ENCODE data around the gene PTGER4.
"Not testable (repeated sequence)": the region's sequence is repeated elsewhere in the genome, so short reads cannot be mapped to it uniquely, and the experiment has no call there.

PTGER4 gene

DNA sequence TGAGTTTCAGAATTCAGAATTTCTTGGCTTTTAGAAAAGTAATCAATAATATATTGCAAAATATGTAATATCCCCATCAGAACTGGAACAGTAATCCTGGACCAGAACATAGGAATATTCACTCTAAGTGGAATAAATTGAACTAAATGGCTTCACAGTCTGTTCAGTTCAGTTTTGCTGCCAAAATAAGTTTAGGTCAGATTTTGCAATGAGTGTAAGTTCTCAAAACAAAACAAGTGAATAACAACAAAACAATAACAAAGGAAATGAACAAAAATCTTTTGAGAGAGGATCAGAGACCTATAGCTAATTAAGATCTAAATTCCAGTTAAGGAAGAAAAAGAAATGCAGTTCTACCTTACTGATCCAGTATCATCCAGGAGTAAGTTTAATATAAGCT lies 9.3 kb downstream of the PTGER4 start:
- in situ Hi-C loops (cut with HindIII; ENCODE audit: low sequenced_read_pairs): no loop called here
- TF ChIP-seq, protein P1, sequence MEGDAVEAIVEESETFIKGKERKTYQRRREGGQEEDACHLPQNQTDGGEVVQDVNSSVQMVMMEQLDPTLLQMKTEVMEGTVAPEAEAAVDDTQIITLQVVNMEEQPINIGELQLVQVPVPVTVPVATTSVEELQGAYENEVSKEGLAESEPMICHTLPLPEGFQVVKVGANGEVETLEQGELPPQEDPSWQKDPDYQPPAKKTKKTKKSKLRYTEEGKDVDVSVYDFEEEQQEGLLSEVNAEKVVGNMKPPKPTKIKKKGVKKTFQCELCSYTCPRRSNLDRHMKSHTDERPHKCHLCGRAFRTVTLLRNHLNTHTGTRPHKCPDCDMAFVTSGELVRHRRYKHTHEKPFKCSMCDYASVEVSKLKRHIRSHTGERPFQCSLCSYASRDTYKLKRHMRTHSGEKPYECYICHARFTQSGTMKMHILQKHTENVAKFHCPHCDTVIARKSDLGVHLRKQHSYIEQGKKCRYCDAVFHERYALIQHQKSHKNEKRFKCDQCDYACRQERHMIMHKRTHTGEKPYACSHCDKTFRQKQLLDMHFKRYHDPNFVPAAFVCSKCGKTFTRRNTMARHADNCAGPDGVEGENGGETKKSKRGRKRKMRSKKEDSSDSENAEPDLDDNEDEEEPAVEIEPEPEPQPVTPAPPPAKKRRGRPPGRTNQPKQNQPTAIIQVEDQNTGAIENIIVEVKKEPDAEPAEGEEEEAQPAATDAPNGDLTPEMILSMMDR (IDR thresholded peaks at IDR 0.05; ENCODE audit: low read depth, low read length): no peak
- no peak for DNase-seq (ENCODE audit: low read depth, low spot score)
- no peak overlapping the region for H3K4me3 ChIP-seq (ENCODE audit: low read depth, low read length)

DNA sequence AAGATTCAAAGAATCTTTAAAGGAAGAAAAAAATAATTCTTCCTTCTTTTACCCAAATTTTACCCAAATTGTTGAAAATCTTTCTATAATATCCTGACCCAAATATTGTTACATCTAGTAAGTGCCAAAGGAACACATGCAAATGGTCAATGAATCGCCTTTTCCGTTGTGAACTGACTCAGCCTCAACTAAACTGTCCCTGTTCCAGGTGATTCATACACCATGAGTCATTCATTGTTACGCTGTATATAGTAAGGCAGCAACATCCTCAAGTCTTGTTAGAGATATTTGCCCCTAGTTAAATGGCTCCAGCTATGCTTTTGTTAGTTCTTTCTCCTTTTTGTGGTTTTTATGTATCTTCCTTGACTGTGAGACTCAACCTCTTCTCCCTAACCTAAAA lies 9.7 kb downstream of the PTGER4 start:
- TF ChIP-seq, protein P1 (IDR thresholded peaks at IDR 0.05; ENCODE audit: low read depth, low read length): no peak
- in situ Hi-C loops (cut with HindIII; ENCODE audit: low sequenced_read_pairs): no loop called here
- peak; percentile 97 for DNase-seq (ENCODE audit: low read depth, low spot score)
- H3K4me3 ChIP-seq (ENCODE audit: low read depth, low read length): no peak overlapping the region

DNA sequence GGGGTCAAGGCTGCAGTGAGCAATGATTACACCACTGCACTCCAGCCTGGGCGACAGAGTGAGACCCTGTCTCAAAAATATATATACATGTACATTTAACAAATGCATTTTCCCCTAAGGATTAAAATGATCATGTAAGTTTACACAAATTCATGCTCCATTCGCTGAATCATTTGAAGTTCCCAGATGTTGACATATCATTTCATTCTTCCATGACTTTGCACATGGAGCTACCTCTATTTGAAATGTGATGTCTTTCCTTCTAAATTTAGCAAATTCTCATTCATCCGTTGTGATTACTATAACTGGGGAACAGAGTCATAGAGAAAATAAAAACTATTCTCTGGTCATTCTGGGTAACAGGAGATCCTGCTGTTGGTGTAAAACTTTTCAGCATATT lies 10.6 kb downstream of the PTGER4 start:
- DNase-seq (ENCODE audit: low read depth, low spot score): no peak
- TF ChIP-seq, protein P1 (IDR thresholded peaks at IDR 0.05; ENCODE audit: low read depth, low read length): no peak
- H3K4me3 ChIP-seq (ENCODE audit: low read depth, low read length): no peak overlapping the region
- in situ Hi-C loops (cut with HindIII; ENCODE audit: low sequenced_read_pairs): no loop called here

DNA sequence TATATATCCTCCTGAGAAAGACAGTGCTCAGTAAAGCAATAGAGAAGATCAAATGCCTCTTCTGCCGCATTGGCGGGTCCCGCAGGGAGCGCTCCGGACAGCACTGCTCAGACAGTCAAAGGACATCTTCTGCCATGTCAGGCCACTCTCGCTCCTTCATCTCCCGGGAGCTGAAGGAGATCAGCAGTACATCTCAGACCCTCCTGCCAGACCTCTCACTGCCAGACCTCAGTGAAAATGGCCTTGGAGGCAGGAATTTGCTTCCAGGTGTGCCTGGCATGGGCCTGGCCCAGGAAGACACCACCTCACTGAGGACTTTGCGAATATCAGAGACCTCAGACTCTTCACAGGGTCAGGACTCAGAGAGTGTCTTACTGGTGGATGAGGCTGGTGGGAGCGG lies 12.2 kb downstream of the PTGER4 start:
- TF ChIP-seq, protein P1 (IDR thresholded peaks at IDR 0.05; ENCODE audit: low read depth, low read length): no peak
- in situ Hi-C loops (cut with HindIII; ENCODE audit: low sequenced_read_pairs): no loop called here
- DNase-seq (ENCODE audit: low read depth, low spot score): no peak
- H3K4me3 ChIP-seq (ENCODE audit: low read depth, low read length): no peak overlapping the region

DNA sequence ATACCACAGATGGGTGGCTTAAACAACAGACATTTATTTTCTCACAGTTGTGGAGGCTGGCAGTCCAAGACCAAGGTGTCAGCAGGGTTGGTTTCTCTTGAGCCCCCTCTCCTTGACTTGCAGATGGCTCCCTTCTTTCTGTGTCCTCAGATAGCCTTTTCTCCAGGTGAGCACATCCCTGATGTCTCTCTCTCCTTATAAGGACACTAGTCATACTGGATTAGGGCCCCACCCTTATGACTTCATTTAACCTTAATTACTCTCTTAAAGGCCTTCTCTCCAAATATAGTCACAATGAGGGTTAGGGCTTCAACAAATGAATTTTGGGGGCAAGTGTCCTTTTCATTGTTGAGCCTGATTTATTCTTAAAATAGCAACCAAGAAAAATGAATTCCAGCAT lies 14.7 kb downstream of the PTGER4 start:
- in situ Hi-C loops (cut with HindIII; ENCODE audit: low sequenced_read_pairs): no loop called here
- no peak overlapping the region for H3K4me3 ChIP-seq (ENCODE audit: low read depth, low read length)
- DNase-seq (ENCODE audit: low read depth, low spot score): no peak
- TF ChIP-seq, protein P1 (IDR thresholded peaks at IDR 0.05; ENCODE audit: low read depth, low read length): no peak

DNA sequence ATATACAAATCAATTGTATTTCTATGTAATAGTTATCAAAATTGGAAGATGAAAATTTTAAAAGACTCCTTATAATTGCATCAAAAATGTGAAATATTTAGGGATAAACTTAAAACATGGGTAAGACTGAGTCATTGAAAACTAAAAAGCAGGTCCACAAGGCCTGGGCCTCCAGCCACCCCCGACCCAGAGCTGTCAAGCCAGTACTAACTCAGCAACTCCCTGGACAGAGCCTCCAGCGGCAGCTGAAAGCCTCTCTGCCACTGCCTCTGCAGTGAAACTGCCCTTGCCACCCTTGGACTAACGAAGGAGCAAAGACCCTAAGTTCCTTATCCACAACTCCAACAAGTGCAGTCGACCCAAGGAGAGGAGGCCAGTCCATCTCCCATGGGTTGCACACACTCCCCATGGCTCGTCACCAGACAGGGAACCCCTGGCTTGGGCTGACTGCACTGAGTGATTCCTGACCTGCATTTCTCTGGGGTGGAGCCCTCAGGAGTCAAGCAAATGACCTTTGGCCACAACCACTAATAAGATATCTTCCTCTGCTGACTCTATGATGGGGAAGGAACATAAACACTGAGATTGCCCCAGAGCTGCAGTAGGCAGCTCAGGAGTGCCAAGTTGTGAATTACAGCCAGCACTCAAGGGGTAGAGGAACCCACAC lies 20.5 kb downstream of the PTGER4 start:
- TF ChIP-seq, protein P1 (IDR thresholded peaks at IDR 0.05; ENCODE audit: low read depth, low read length): no peak
- no peak overlapping the region for H3K4me3 ChIP-seq (ENCODE audit: low read depth, low read length)
- no peak for DNase-seq (ENCODE audit: low read depth, low spot score)
- in situ Hi-C loops (cut with HindIII; ENCODE audit: low sequenced_read_pairs): no loop called here

DNA sequence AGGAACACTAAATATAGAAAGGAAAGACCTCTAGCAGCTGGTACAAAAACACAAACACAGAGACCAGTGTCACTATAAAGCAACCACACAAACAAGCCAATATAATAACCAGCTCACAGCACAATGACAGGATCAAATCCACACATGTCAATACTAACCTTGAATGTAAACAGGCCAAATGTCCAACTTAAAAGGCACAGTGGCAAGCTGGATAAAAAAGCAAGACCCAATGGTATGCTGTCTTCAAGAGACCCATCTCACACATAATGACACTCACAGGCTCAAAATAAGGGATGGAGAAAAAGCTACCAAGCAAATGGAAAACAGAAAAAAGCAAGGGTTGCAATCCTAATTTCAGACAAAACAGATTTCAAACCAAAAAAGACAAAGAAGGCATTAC lies 22.3 kb downstream of the PTGER4 start:
- DNase-seq (ENCODE audit: low read depth, low spot score); in situ Hi-C loops (cut with HindIII; ENCODE audit: low sequenced_read_pairs); H3K4me3 ChIP-seq (ENCODE audit: low read depth, low read length): not testable (repeated sequence)

DNA sequence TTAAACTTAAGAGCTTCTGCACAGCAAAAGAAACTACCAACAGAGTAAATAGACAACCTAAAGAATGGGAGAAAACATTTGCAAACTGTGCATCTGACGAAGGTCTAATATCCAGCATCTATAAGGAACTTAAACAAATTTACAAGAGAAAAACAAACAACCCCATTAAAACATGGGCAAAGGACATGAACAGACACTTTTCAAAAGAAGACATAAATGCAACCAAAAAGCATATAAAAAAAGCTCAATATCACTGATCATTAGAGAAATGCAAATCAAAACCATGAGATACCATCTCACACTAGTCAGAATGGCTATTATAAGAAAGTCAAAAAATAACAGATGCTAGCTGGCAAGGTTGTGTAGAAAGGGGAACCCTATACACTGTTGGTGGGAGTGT lies 25.8 kb downstream of the PTGER4 start:
- H3K4me3 ChIP-seq (ENCODE audit: low read depth, low read length); in situ Hi-C loops (cut with HindIII; ENCODE audit: low sequenced_read_pairs); DNase-seq (ENCODE audit: low read depth, low spot score): not testable (repeated sequence)

DNA sequence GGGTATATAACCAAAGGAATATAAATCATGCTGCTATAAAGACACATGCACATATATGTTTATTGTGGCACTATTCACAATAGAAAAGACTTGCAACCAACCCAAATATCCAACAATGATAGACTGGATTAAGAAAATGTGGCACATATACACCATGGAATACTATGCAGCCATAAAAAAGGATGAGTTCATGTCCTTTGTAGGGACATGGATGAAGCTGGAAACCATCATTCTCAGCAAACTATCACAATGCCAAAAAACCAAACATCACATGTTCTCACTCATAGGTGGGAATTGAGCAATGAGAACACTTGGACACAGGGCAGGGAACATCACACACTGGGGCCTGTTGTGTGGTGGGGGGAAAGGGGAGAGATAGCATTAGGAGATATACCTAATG lies 30.9 kb downstream of the PTGER4 start:
- in situ Hi-C loops (cut with HindIII; ENCODE audit: low sequenced_read_pairs); DNase-seq (ENCODE audit: low read depth, low spot score); H3K4me3 ChIP-seq (ENCODE audit: low read depth, low read length): not testable (repeated sequence)

All from astrocyte of the spinal cord (primary cell).